Stimulated activated naive CD8-positive, alpha-beta T cell treated with anti-CD3 and anti-CD28 coated beads, Interleukin-15, Interleukin-2, amounts not matched to agents 100 ng/mL and 50 ng/mL, for 24 hours (primary cell): ENCODE results near the gene BCR.

Source experiments
- H3K27ac Mint-ChIP-seq: one replicate; pipeline ENCODE4 v1.8.0; 2021; ENCODE audit warnings: mild to moderate bottlenecking, mixed read lengths
- H3K27me3 Mint-ChIP-seq: one replicate; pipeline ENCODE4 v1.8.0; 2021; ENCODE audit warnings: mixed read lengths
- H3K36me3 Mint-ChIP-seq: one replicate; pipeline ENCODE4 v1.8.0; 2021; ENCODE audit warnings: low read depth, mixed read lengths
- H3K4me1 Mint-ChIP-seq: one replicate; pipeline ENCODE4 v1.8.0; 2021; ENCODE audit warnings: low read depth, mixed read lengths
- H3K4me3 Mint-ChIP-seq: one replicate; pipeline ENCODE4 v1.8.0; 2021; ENCODE audit warnings: mild to moderate bottlenecking, mixed read lengths
- H3K9me3 Mint-ChIP-seq: one replicate; pipeline ENCODE4 v1.8.0; 2021; ENCODE audit warnings: mixed read lengths

The BCR gene

GRCh38 chr22:23145878-23146470 is 34.3 kb upstream of the BCR start:
- Mint-ChIP-seq H3K9me3 (no peaks in the 10 kb centered on the region), H3K27me3 (no peaks in the 10 kb centered on the region), H3K27ac (no peak overlapping the region), H3K36me3 (no peaks in the 10 kb centered on the region), H3K4me3 (peak overlapping the region; percentile 70), H3K4me1 (peaks cover 46% of the 10 kb centered on the region)

GRCh38 chr22:23146478-23147205 is 33.7 kb upstream of the BCR start:
- no peaks in the 10 kb centered on the region for H3K27me3 Mint-ChIP-seq
- no peak overlapping the region for H3K4me3 Mint-ChIP-seq
- no peaks in the 10 kb centered on the region for H3K36me3 Mint-ChIP-seq
- no peak overlapping the region for H3K27ac Mint-ChIP-seq
- peaks cover 40% of the 10 kb centered on the region for H3K4me1 Mint-ChIP-seq
- no peaks in the 10 kb centered on the region for H3K9me3 Mint-ChIP-seq

- no peak overlapping the region for H3K27ac Mint-ChIP-seq
- no peak overlapping the region for H3K4me3 Mint-ChIP-seq
- no peaks in the 10 kb centered on the region for H3K9me3 Mint-ChIP-seq
These were observed 32.5 kb upstream of the BCR start for GRCh38 chr22:23147617-23148387.

GRCh38 chr22:23149743-23150238 is 30.5 kb upstream of the BCR start:
- Mint-ChIP-seq H3K4me3 (no peak overlapping the region), H3K36me3 (no peaks in the 10 kb centered on the region), H3K27ac (no peak overlapping the region), H3K9me3 (no peaks in the 10 kb centered on the region), H3K27me3 (no peaks in the 10 kb centered on the region), H3K4me1 (peaks cover 30% of the 10 kb centered on the region)

More at GRCh38 chr22:23147617-23148387, 32.5 kb upstream of the BCR start:
- Mint-ChIP-seq H3K27me3 (no peaks in the 10 kb centered on the region), H3K4me1 (peaks cover 34% of the 10 kb centered on the region), H3K36me3 (no peaks in the 10 kb centered on the region)

DNA sequence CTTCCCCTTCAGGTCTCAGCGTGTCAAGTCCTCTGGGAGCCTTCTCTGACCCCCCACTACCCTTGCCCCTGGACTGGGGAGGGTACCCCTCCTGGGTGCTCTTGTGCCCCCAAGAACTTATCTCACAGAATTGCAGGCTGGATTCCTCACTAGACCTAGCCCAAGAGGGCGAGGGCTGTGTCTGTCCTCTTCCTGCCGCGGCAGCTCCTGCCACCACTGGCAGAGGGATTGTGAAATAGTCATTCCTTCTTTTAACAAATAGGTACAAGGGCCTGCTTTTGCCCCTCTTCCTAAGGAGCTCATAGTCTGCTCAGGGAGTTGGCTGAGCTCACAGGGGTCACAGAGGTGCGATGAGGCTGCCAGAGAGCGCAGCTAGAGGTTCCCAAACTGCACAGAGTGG is 29.5 kb upstream of the BCR start:
- no peak overlapping the region for H3K27ac Mint-ChIP-seq
- no peak overlapping the region for H3K4me3 Mint-ChIP-seq
- peaks cover 20% of the 10 kb centered on the region for H3K4me1 Mint-ChIP-seq
- H3K9me3 Mint-ChIP-seq, result no peaks in the 10 kb centered on the region
- H3K27me3 Mint-ChIP-seq, result no peaks in the 10 kb centered on the region
- H3K36me3 Mint-ChIP-seq, result no peaks in the 10 kb centered on the region

DNA sequence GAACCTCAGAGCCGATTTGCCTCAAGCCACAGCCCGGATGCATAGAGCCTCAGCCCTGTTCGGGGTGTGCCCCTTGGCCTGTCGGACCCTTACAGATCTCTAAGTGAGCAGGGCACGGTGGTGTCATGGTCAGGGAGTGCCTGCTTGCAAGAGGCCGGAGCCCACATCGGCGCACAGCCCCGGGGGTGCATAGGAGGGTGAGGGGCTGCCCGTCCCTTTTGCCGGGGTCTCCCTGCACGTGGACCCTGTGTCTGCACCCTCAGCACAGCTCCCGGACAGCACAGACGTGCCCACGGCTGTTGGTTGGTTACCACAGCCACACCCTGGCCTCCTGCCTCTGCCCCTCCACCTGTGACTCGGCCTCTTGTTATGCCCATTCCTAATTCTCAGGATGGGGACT is 28.5 kb upstream of the BCR start:
- peaks cover 13% of the 10 kb centered on the region for H3K4me1 Mint-ChIP-seq
- no peaks in the 10 kb centered on the region for H3K27me3 Mint-ChIP-seq
- H3K4me3 Mint-ChIP-seq, result no peak overlapping the region
- H3K27ac Mint-ChIP-seq, result no peak overlapping the region
- H3K9me3 Mint-ChIP-seq, result no peaks in the 10 kb centered on the region
- H3K36me3 Mint-ChIP-seq, result no peaks in the 10 kb centered on the region

DNA sequence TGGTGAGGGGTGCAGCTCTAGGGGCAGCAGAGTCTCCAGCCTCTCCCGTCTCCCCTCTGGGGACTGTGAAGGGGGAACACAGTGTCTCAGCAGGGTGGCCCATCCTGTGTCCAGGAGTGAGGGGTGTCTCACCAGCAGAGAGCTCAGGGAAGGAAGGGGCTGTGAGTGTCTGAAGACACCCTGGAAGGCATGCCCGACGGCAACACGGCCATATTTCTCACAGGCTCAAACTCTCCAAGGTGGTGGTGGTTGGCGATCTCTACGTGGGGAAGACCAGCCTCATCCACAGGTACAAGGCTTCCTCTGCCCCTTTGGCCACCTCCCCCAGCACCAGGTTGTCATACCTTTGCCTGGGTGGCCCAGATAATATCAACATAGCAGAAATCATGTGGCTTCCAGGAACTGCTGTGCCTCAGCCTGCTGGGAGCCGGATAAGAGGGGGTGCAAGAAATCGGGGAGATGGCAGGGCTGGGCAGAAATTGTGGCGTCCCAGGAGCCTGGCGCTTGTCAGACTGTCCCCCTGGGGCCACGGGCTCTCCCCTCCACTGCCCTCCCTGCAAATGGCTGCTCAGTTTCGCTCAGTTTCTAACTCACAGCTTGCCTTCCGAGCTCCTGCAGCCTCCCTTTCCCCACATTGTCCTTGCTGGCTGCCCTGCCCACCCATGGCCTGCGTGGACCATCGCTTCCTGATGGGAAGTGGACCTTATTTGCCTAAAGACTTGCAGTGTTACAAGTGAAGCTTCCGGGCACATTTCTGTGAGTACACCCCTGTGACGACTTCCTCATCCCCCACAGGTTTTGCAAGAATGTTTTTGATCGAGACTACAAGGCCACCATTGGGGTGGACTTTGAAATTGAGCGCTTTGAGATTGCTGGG is 27.8 kb upstream of the BCR start:
- no peaks in the 10 kb centered on the region for H3K9me3 Mint-ChIP-seq
- H3K27ac Mint-ChIP-seq, result peak overlapping the region; percentile 65
- no peak overlapping the region for H3K4me3 Mint-ChIP-seq
- H3K4me1 Mint-ChIP-seq, result peaks cover 13% of the 10 kb centered on the region
- no peaks in the 10 kb centered on the region for H3K36me3 Mint-ChIP-seq
- H3K27me3 Mint-ChIP-seq, result no peaks in the 10 kb centered on the region

DNA sequence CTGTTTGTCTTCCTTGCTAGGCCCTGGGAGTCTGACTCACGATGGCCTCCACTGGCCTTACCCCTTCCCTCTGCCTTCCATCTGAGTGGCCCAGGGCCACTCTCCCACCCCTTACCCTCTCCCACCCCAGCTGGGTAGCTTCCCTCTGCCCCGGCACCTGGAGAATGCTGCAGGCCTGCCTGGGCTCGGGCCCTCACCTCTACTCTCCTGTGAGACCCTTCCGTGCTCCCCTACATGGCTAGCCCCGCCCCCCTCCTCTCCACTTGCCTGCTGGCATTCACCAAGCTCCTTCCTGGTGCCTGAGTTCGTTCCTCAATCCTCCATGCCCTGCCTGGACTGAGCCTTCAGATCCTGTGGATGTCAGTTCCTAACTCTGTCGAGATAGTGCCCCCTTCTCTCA is 26.3 kb upstream of the BCR start:
- Mint-ChIP-seq H3K27ac (no peak overlapping the region), H3K4me1 (peaks cover 13% of the 10 kb centered on the region), H3K27me3 (no peaks in the 10 kb centered on the region)

GRCh38 chr22:23154461-23154860 is 25.8 kb upstream of the BCR start:
- Mint-ChIP-seq H3K27ac (no peak overlapping the region), H3K4me3 (no peak overlapping the region)

More for the DNA sequence above, 26.3 kb upstream of the BCR start:
- no peak overlapping the region for H3K4me3 Mint-ChIP-seq
- no peaks in the 10 kb centered on the region for H3K36me3 Mint-ChIP-seq
- H3K9me3 Mint-ChIP-seq, result no peaks in the 10 kb centered on the region

DNA sequence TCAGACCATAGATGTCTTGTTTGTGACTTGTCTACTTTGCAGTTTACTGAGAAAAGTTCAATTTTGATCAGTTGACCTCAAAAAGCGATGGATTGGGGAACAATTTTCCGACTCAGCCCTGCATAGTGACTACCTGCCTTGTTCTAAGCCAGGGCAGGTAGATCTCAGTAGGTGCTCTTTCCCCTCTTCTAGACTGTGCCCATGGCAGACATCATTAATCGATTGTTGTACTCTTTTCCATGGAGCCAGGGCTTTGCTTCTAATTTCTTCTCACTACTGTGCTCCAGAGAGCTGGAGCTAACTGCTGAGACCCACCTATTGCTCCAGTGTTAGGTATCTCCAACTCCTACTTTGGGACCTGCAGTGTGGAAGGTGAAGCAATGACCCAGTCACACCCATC is 25.2 kb upstream of the BCR start:
- no peaks in the 10 kb centered on the region for H3K36me3 Mint-ChIP-seq
- no peak overlapping the region for H3K4me3 Mint-ChIP-seq
- H3K27me3 Mint-ChIP-seq, result no peaks in the 10 kb centered on the region
- peaks cover 13% of the 10 kb centered on the region for H3K4me1 Mint-ChIP-seq
- H3K27ac Mint-ChIP-seq, result no peak overlapping the region
- no peaks in the 10 kb centered on the region for H3K9me3 Mint-ChIP-seq

More at GRCh38 chr22:23154461-23154860, 25.8 kb upstream of the BCR start:
- Mint-ChIP-seq H3K36me3 (no peaks in the 10 kb centered on the region), H3K9me3 (no peaks in the 10 kb centered on the region), H3K4me1 (peaks cover 13% of the 10 kb centered on the region), H3K27me3 (no peaks in the 10 kb centered on the region)

DNA sequence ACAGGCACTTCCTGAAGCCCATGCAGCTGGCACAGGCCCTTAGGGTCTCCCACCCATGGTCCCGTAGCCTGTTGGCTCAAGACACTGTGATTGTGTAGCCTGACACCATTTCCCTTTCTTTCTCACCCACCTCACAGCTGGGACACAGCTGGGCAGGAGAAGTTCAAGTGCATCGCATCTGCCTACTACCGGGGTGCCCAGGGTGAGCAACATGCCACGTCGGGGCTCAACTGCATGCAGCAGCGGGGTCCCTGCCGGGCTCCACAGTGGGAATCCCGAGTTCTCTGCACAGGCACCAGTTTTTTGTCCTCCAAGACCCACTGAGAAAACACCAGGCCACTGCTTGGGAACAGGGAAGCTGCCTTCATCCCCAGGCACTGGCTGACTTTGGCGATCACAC is 24.5 kb upstream of the BCR start:
- Mint-ChIP-seq H3K4me1 (peaks cover 13% of the 10 kb centered on the region), H3K36me3 (no peaks in the 10 kb centered on the region), H3K4me3 (no peak overlapping the region), H3K9me3 (no peaks in the 10 kb centered on the region), H3K27me3 (no peaks in the 10 kb centered on the region), H3K27ac (no peak overlapping the region)

DNA sequence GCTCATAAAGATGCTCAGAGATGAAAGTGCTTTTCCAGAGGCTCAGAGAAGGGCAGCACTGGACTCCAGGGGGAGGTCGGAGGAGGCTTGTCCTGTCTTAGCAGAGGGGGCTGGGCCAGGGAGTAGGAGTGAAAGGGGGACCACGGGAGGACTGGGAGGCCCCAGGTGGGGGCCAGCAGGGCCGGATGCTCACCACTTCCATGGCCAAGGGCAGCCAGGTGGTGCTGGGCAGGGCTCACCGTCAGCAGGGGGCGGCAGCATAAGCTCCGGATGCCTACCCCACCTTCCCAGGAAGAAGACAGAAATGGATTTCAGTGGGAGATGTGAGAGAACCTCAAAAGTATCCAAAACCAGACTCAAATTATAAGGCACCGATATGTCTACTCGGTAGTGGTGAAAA is 24.0 kb upstream of the BCR start:
- Mint-ChIP-seq H3K4me1 (peaks cover 13% of the 10 kb centered on the region), H3K27me3 (no peaks in the 10 kb centered on the region), H3K9me3 (no peaks in the 10 kb centered on the region), H3K4me3 (no peak overlapping the region), H3K27ac (no peak overlapping the region), H3K36me3 (no peaks in the 10 kb centered on the region)

DNA sequence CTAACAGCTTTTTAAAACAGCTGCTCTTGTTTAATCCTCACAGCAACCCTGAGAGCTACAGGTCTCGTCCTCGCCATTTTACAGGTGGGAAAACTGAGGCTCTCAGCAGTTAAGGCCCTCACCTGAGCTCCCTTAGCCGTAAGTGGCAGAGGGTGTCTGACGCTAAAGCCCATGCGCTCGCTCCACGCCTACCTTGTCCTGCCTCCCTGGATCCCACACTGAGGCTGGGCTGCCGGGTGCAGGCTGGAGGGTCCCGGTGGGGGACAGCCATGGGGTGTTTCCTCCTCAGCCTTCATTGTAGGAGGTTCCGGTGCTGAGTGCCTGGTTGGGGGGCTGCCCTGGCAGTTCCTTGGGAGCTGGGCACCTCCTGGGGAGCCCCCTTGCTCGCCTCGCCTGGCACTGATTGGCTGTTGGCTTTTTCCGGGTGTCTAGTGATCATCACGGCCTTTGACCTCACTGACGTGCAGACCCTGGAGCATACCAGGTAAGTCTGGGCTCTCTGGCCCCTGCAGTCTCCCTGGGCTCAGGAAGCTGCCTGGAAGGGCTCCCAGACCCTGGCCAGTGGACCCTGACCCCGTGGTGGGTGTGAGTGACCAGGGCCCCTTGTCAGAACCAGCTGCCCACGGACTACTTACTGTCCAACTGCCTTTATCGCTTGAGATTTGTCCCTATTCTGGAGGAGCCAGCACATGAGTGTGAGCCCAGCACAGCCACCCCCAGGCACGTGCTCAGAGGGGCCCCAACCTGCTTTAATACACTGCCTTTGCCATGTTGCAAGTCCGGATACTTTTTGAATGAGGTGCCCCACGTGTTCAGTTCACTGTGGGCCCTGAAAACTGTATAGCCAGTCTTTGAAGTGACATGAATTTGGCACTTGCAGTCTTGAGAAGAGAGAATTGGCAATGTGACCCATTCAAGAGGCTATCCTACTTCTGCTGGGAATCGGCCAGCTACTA is 22.5 kb upstream of the BCR start:
- Mint-ChIP-seq H3K27me3 (no peaks in the 10 kb centered on the region), H3K27ac (no peak overlapping the region), H3K4me1 (peaks cover 8% of the 10 kb centered on the region), H3K9me3 (no peaks in the 10 kb centered on the region), H3K4me3 (no peak overlapping the region), H3K36me3 (no peaks in the 10 kb centered on the region)
